ENCODE data around the gene YPEL1.

DNA sequence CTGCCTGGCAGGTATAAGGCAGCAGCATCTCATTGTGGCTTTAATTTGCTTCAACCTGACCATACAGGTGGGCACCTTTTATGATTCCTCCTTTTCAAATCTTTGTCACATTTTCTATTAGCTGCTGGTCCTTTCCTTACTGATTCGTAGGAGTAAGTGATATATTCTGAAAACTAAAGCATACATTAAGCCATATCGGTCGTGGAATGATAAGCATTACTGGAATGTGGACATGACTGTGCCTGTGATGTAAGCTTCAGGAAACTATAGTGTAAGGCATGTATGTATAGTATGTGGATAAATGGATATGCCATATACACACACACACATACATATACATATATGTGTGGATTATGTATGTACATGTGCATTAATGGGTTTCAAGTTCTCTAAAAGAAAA lies 20.8 kb downstream of the YPEL1 start:
- TF ChIP-seq, protein P1, sequence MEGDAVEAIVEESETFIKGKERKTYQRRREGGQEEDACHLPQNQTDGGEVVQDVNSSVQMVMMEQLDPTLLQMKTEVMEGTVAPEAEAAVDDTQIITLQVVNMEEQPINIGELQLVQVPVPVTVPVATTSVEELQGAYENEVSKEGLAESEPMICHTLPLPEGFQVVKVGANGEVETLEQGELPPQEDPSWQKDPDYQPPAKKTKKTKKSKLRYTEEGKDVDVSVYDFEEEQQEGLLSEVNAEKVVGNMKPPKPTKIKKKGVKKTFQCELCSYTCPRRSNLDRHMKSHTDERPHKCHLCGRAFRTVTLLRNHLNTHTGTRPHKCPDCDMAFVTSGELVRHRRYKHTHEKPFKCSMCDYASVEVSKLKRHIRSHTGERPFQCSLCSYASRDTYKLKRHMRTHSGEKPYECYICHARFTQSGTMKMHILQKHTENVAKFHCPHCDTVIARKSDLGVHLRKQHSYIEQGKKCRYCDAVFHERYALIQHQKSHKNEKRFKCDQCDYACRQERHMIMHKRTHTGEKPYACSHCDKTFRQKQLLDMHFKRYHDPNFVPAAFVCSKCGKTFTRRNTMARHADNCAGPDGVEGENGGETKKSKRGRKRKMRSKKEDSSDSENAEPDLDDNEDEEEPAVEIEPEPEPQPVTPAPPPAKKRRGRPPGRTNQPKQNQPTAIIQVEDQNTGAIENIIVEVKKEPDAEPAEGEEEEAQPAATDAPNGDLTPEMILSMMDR (IDR thresholded peaks at IDR 0.05; ENCODE audit: low read depth, low read length, missing input control): no peak
- TF ChIP-seq RXRA (IDR thresholded peaks at IDR 0.05) (no peak), GABPA (IDR thresholded peaks at IDR 0.05 in 1 of 2, conservative IDR thresholded peaks at IDR 0.05 in 1 of 2) (no peak), YY1 (IDR thresholded peaks at IDR 0.05) (no peak), JUND (IDR thresholded peaks at IDR 0.05) (no peak), EGR1 (IDR thresholded peaks at IDR 0.05; ENCODE audit: low read depth in 2 of 2) (no peak), RAD21 (IDR thresholded peaks at IDR 0.05) (no peak), TAF1 (conservative IDR thresholded peaks at IDR 0.05) (no peak), SP1 (IDR thresholded peaks at IDR 0.05) (no peak)
- TF ChIP-seq, protein P2, sequence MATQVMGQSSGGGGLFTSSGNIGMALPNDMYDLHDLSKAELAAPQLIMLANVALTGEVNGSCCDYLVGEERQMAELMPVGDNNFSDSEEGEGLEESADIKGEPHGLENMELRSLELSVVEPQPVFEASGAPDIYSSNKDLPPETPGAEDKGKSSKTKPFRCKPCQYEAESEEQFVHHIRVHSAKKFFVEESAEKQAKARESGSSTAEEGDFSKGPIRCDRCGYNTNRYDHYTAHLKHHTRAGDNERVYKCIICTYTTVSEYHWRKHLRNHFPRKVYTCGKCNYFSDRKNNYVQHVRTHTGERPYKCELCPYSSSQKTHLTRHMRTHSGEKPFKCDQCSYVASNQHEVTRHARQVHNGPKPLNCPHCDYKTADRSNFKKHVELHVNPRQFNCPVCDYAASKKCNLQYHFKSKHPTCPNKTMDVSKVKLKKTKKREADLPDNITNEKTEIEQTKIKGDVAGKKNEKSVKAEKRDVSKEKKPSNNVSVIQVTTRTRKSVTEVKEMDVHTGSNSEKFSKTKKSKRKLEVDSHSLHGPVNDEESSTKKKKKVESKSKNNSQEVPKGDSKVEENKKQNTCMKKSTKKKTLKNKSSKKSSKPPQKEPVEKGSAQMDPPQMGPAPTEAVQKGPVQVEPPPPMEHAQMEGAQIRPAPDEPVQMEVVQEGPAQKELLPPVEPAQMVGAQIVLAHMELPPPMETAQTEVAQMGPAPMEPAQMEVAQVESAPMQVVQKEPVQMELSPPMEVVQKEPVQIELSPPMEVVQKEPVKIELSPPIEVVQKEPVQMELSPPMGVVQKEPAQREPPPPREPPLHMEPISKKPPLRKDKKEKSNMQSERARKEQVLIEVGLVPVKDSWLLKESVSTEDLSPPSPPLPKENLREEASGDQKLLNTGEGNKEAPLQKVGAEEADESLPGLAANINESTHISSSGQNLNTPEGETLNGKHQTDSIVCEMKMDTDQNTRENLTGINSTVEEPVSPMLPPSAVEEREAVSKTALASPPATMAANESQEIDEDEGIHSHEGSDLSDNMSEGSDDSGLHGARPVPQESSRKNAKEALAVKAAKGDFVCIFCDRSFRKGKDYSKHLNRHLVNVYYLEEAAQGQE (IDR thresholded peaks at IDR 0.05): no peak
- TF ChIP-seq, protein P3, sequence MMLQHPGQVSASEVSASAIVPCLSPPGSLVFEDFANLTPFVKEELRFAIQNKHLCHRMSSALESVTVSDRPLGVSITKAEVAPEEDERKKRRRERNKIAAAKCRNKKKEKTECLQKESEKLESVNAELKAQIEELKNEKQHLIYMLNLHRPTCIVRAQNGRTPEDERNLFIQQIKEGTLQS (IDR thresholded peaks at IDR 0.05): no peak
- TF ChIP-seq, protein P4, sequence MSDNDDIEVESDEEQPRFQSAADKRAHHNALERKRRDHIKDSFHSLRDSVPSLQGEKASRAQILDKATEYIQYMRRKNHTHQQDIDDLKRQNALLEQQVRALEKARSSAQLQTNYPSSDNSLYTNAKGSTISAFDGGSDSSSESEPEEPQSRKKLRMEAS (IDR thresholded peaks at IDR 0.05): no peak
- TF ChIP-seq, protein P5, sequence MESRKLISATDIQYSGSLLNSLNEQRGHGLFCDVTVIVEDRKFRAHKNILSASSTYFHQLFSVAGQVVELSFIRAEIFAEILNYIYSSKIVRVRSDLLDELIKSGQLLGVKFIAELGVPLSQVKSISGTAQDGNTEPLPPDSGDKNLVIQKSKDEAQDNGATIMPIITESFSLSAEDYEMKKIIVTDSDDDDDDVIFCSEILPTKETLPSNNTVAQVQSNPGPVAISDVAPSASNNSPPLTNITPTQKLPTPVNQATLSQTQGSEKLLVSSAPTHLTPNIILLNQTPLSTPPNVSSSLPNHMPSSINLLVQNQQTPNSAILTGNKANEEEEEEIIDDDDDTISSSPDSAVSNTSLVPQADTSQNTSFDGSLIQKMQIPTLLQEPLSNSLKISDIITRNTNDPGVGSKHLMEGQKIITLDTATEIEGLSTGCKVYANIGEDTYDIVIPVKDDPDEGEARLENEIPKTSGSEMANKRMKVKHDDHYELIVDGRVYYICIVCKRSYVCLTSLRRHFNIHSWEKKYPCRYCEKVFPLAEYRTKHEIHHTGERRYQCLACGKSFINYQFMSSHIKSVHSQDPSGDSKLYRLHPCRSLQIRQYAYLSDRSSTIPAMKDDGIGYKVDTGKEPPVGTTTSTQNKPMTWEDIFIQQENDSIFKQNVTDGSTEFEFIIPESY (IDR thresholded peaks at IDR 0.05): no peak

All from liver (tissue), 3 donors.